CD8-positive, alpha-beta memory T cell (primary cell): ENCODE results near the gene COPRS. TPM values are rescaled to one million over a fixed set of nuclear protein-coding genes. Genes with fewer than 3 reads are reported as not detected.

Experiments
- CTCF ChIA-PET: fragments of 350-600 bp; sonication (Branson Sonifier 250); formaldehyde crosslinking; loops from one replicate; lab custom pipeline; 2021; ENCODE audit warnings: antibody characterized with exemption; lab: Charles Lee
- POLR2A ChIA-PET: fragments of 350-600 bp; sonication (Branson Sonifier 250); formaldehyde crosslinking; loops from one replicate; lab custom pipeline; 2021; ENCODE audit warnings: antibody characterized with exemption; lab: Charles Lee
- DNase-seq, 5 donors: peaks; one replicate each; pipeline versions ENCODE4 v3.0.0 to v3.0.0-alpha.2; 2020 to 2022; ENCODE audit warnings: mixed read lengths in 1 of 5
- H3K27ac ChIP-seq: one replicate; pipeline ENCODE4 v1.7.0; 2013; ENCODE audit warnings: low read depth, mild to moderate bottlenecking, low read length, moderate library complexity
- H3K27me3 ChIP-seq: 2 replicates; pipeline ENCODE4 v1.7.0; 2013; ENCODE audit warnings: low read length, mild to moderate bottlenecking; ENCODE audit not compliant: insufficient read depth, poor library complexity, severe bottlenecking
- H3K36me3 ChIP-seq: 2 replicates; pipeline ENCODE4 v1.7.0; 2013; ENCODE audit warnings: mild to moderate bottlenecking, low read length, moderate library complexity; ENCODE audit not compliant: insufficient read depth
- H3K4me1 ChIP-seq: 2 replicates; pipeline ENCODE4 v1.7.0; 2013; ENCODE audit warnings: mild to moderate bottlenecking, low read length, moderate library complexity; ENCODE audit not compliant: insufficient read depth
- H3K4me3 ChIP-seq: 2 replicates; pipeline ENCODE4 v1.7.0; 2013; ENCODE audit warnings: mild to moderate bottlenecking, low read length
- H3K9me3 ChIP-seq: 2 replicates; pipeline ENCODE4 v1.7.0; 2013; ENCODE audit warnings: mild to moderate bottlenecking, low read length
- H3K27ac Mint-ChIP-seq, 8 donors: one replicate each; pipeline ENCODE4 v1.8.0; 2020 to 2021; ENCODE audit warnings: mixed read lengths in 8 of 8, mild to moderate bottlenecking in 6 of 8, inconsistent platforms in 3 of 8, moderate library complexity in 3 of 8
- H3K27me3 Mint-ChIP-seq, 2 donors: one replicate each; pipeline ENCODE4 v1.8.0; 2020 to 2021; ENCODE audit warnings: mixed read lengths in 2 of 2, mild to moderate bottlenecking in 1 of 2, moderate library complexity in 1 of 2
- H3K36me3 Mint-ChIP-seq, 3 donors: one replicate each; pipeline ENCODE4 v1.8.0; 2020 to 2021; ENCODE audit warnings: mixed read lengths in 3 of 3, inconsistent platforms in 1 of 3, mild to moderate bottlenecking in 1 of 3
- H3K4me1 Mint-ChIP-seq, 3 donors: one replicate each; pipeline ENCODE4 v1.8.0; 2020 to 2021; ENCODE audit warnings: mixed read lengths in 3 of 3, inconsistent platforms in 1 of 3, mild to moderate bottlenecking in 1 of 3
- H3K4me3 Mint-ChIP-seq, 7 donors: one replicate each; pipeline ENCODE4 v1.8.0; 2020 to 2021; ENCODE audit warnings: mixed read lengths in 7 of 7, mild to moderate bottlenecking in 6 of 7, moderate library complexity in 4 of 7, inconsistent platforms in 2 of 7
- H3K9me3 Mint-ChIP-seq, 5 donors: one replicate each; pipeline ENCODE4 v1.8.0; 2020 to 2022; ENCODE audit warnings: mixed read lengths in 5 of 5, mild to moderate bottlenecking in 3 of 5, moderate library complexity in 2 of 5, inconsistent platforms in 1 of 5
- polyA plus RNA-seq: library from polyadenylated mRNA; unstranded; fragments of 300-500 nt; fragmentation: Illumina TruSeq; gene quantifications from one replicate; pipeline ENCODE4 v1.2.3, GENCODE V29; 2021
- total RNA-seq, 2 experiments: library from RNA; stranded (reverse); gene quantifications; one replicate each; pipeline ENCODE4 v1.2.3, GENCODE V29; 2021

Gene COPRS
- total and polyA plus RNA-seq, 3 experiments from 2014 or later: 13.7 to 67.4 (median 66.6) TPM

- H3K27ac Mint-ChIP-seq: no peak overlapping the region
- H3K4me3 ChIP-seq: peak overlapping the region; percentile 11
- H3K4me1 ChIP-seq: peaks cover 7% of the 10 kb centered on the region
- H3K36me3 ChIP-seq: no peaks in the 10 kb centered on the region
- POLR2A ChIA-PET: no interaction called here
- no peaks in the 10 kb centered on the region for H3K36me3 Mint-ChIP-seq
- no peaks in the 10 kb centered on the region for H3K9me3 ChIP-seq
- CTCF ChIA-PET: interaction anchor here (0.7 to 3.5 kb wide), 21 partner anchors 9 to 453 kb away, joined by 3 to 21 read pairs (median 3); no protein-coding TSS in a partner anchor
- H3K27ac ChIP-seq: no peak overlapping the region
- no peaks in the 10 kb centered on the region for H3K9me3 Mint-ChIP-seq
- H3K4me1 Mint-ChIP-seq: no peaks in the 10 kb centered on the region
- H3K4me3 Mint-ChIP-seq: no peak overlapping the region
- H3K27me3 ChIP-seq: peaks cover 8% of the 10 kb centered on the region
- H3K27me3 Mint-ChIP-seq: peaks cover 3 to 15% of the 10 kb centered on the region in 2 donors
- DNase-seq: peak; percentile 37 to 73 (median 49)
Observed at GRCh38 chr17:31842195-31843069, 16.6 kb downstream of the COPRS start.

DNA sequence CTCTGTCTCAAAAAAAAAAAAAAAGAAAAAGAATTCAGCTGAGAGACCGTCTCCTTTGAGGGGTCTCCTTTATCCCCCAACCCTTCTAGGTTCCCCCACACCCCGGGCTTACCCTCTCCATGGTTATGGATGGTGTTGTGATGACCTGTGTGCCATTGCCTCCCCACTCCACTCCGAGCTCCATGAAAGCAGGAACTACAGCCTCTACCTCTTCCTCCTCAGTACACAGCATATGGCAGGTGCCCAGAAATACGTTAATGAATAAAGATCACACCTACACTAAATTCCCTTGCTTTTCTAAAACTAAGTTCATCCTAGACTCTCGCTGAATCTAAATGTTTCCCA is 17.2 kb downstream of the COPRS start:
- Mint-ChIP-seq H3K36me3 (no peaks in the 10 kb centered on the region), H3K4me3 (no peak overlapping the region), H3K27ac (no peak overlapping the region), H3K4me1 (no peaks in the 10 kb centered on the region), H3K9me3 (no peaks in the 10 kb centered on the region), H3K27me3 (peaks cover 3 to 15% of the 10 kb centered on the region in 2 donors)
- POLR2A ChIA-PET: no interaction called here
- Histone ChIP-seq H3K27ac (no peak overlapping the region), H3K27me3 (peaks cover 8% of the 10 kb centered on the region), H3K4me1 (peaks cover 7% of the 10 kb centered on the region), H3K9me3 (no peaks in the 10 kb centered on the region), H3K36me3 (no peaks in the 10 kb centered on the region), H3K4me3 (peak overlapping the region; percentile 11)
- CTCF ChIA-PET: interaction anchor here (1.0 to 3.5 kb wide), 16 partner anchors 9 to 452 kb away, joined by 3 to 21 read pairs (median 4); no protein-coding TSS in a partner anchor
- no peak for DNase-seq

GRCh38 chr17:31838636-31839225 is 20.3 kb downstream of the COPRS start:
- Mint-ChIP-seq H3K36me3 (no peaks in the 10 kb centered on the region), H3K4me1 (peaks cover 2 to 4% (median 3%) of the 10 kb centered on the region in 3 donors), H3K4me3 (no peak overlapping the region), H3K27ac (no peak overlapping the region), H3K9me3 (no peaks in the 10 kb centered on the region), H3K27me3 (peaks cover 8 to 18% of the 10 kb centered on the region in 2 donors)
- peaks cover 8% of the 10 kb centered on the region for H3K27me3 ChIP-seq
- CTCF ChIA-PET: no interaction called here
- no peak overlapping the region for H3K27ac ChIP-seq
- H3K9me3 ChIP-seq: no peaks in the 10 kb centered on the region
- no peaks in the 10 kb centered on the region for H3K36me3 ChIP-seq
- no peak for DNase-seq
- POLR2A ChIA-PET: no interaction called here
- no peak overlapping the region for H3K4me3 ChIP-seq
- peaks cover 7% of the 10 kb centered on the region for H3K4me1 ChIP-seq

- H3K27ac ChIP-seq: no peak overlapping the region
- Mint-ChIP-seq H3K9me3 (no peaks in the 10 kb centered on the region), H3K36me3 (no peaks in the 10 kb centered on the region), H3K27me3 (peaks cover 10 to 21% of the 10 kb centered on the region in 2 donors), H3K4me1 (peaks cover 2 to 4% (median 3%) of the 10 kb centered on the region in 3 donors), H3K4me3 (no peak overlapping the region), H3K27ac (no peak overlapping the region)
- no peaks in the 10 kb centered on the region for H3K36me3 ChIP-seq
- no peak overlapping the region for H3K4me3 ChIP-seq
- no peak for DNase-seq
- H3K27me3 ChIP-seq: no peaks in the 10 kb centered on the region
- no peaks in the 10 kb centered on the region for H3K9me3 ChIP-seq
- POLR2A ChIA-PET: no interaction called here
- H3K4me1 ChIP-seq: no peaks in the 10 kb centered on the region
- CTCF ChIA-PET: no interaction called here
Observed at GRCh38 chr17:31835984-31836383, 23.1 kb downstream of the COPRS start.

- Histone ChIP-seq H3K27ac (no peak overlapping the region), H3K4me1 (no peaks in the 10 kb centered on the region), H3K36me3 (no peaks in the 10 kb centered on the region), H3K9me3 (no peaks in the 10 kb centered on the region), H3K4me3 (no peak overlapping the region), H3K27me3 (no peaks in the 10 kb centered on the region)
- no peak for DNase-seq
- Mint-ChIP-seq H3K4me1 (peaks cover 2 to 4% (median 3%) of the 10 kb centered on the region in 3 donors), H3K4me3 (no peak overlapping the region), H3K27ac (peak overlapping the region in 2 of 8 donors; percentile 52 to 54), H3K9me3 (no peaks in the 10 kb centered on the region), H3K36me3 (no peaks in the 10 kb centered on the region), H3K27me3 (peaks cover 7 to 14% of the 10 kb centered on the region in 2 donors)
- POLR2A ChIA-PET: no interaction called here
- CTCF ChIA-PET: interaction anchor here (3.5 kb wide), 1 partner anchor 8 kb away, joined by 21 read pairs; no protein-coding TSS in a partner anchor
Observed at GRCh38 chr17:31834448-31834847, 24.6 kb downstream of the COPRS start.

DNA sequence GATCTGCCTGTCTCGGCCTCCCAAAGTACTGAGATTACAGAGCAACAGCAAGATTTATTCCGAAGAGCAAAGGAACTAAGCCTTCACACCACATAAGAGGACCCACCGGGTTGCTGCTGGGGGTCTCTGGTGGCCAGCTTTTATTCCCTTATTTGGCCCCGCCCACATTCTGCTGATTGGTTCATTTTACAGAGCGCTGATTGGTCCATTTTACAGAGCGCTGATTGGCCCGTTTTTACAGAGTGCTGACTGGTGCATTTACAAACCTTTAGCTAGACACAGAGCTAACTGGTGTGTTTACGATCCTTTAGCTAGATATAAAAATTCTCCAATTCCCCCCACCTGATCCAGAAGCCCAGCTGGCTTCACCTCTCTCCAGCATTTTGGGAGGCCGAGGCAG is 26.3 kb downstream of the COPRS start:
- no peak for DNase-seq
- H3K27me3 ChIP-seq: no peaks in the 10 kb centered on the region
- no peaks in the 10 kb centered on the region for H3K9me3 ChIP-seq
- Mint-ChIP-seq H3K4me1 (peaks cover 2 to 4% (median 3%) of the 10 kb centered on the region in 3 donors), H3K27ac (no peak overlapping the region), H3K27me3 (peaks cover 7 to 10% of the 10 kb centered on the region in 2 donors), H3K4me3 (no peak overlapping the region), H3K36me3 (no peaks in the 10 kb centered on the region), H3K9me3 (no peaks in the 10 kb centered on the region)
- ChIA-PET CTCF (interaction anchor here (0.9 to 3.5 kb wide), 2 partner anchors 10 to 409 kb away, joined by 4 to 21 read pairs; no protein-coding TSS in a partner anchor), POLR2A (no interaction called here)
- no peaks in the 10 kb centered on the region for H3K36me3 ChIP-seq
- no peaks in the 10 kb centered on the region for H3K4me1 ChIP-seq
- no peak overlapping the region for H3K4me3 ChIP-seq
- no peak overlapping the region for H3K27ac ChIP-seq

DNA sequence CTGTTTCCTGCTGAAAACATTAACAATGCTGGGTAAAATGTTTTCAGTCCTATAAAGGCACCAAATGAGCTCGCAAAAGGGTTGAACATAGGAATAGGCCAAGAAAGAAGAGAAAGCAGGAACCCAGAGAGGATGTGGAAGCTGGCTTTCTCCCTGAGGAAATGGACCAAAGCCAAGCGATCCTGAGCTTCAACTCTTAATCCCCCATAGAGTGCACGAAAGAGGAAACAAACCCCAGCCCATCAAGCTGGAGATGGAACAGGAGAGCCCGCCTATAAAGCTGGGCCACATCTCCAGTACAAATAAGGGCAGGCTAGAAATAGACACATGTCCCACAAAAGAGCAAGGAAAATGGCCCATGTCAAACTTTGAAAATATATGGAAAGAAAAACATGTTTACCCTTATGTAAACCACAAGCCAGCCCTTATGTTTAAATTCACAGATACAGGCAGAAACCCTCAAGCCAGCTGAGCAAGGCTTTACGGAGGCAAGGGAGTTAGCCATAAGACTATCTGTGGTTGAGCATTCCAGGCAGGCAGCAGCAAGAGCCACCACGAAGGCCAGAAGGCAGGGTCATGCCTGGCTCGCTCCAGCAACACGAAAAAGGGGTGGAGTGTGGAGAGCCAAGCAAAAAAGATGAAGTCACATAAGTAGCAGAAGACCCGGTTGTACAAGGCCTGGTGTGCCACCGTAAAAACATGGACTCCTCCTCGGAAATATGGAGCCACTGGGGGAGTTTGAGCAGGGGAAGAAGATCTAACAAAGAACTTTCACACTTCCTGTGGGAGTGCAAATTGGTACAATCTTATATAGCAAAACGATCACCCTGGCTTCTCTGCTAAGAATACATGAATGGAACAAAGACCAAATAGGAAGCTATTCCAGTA is 27.8 kb downstream of the COPRS start:
- no peak for DNase-seq
- no peak overlapping the region for H3K27ac ChIP-seq
- Mint-ChIP-seq H3K4me3 (no peak overlapping the region), H3K27ac (peak overlapping the region in 2 of 8 donors; percentile 16 to 54), H3K4me1 (peaks cover 2 to 4% (median 3%) of the 10 kb centered on the region in 3 donors), H3K27me3 (peaks cover 5 to 11% of the 10 kb centered on the region in 2 donors), H3K9me3 (no peaks in the 10 kb centered on the region), H3K36me3 (no peaks in the 10 kb centered on the region)
- no peaks in the 10 kb centered on the region for H3K4me1 ChIP-seq
- ChIA-PET CTCF (interaction anchor here (0.6 to 3.5 kb wide), 3 partner anchors 9 to 11 kb away, joined by 3 to 21 read pairs (median 6); no protein-coding TSS in a partner anchor), POLR2A (no interaction called here)
- no peaks in the 10 kb centered on the region for H3K27me3 ChIP-seq
- H3K9me3 ChIP-seq: no peaks in the 10 kb centered on the region
- no peaks in the 10 kb centered on the region for H3K36me3 ChIP-seq
- no peak overlapping the region for H3K4me3 ChIP-seq
